Cardiac fibroblast (primary cell): Measurements from ENCODE around the gene IGHMBP2.

Experiments used
- DNase-seq, 2 donors: peaks; one replicate each; pipeline versions ENCODE4 v3.0.0 to v3.0.0-alpha.2; 2010; ENCODE audit warnings: low read depth in 2 of 2
- H3K4me3 ChIP-seq, 2 donors: replicated peaks in 1 of 2; 1 replicate in 1 of 2; 2 replicates in 1 of 2; pipeline ENCODE4 v1.5.1; 2011; ENCODE audit warnings: low read depth in 2 of 2, low read length in 2 of 2, mild to moderate bottlenecking in 2 of 2, moderate library complexity in 1 of 2
- CTCF ChIP-seq: IDR thresholded peaks from one replicate; pipeline ENCODE4 v1.5.1; 2011; ENCODE audit warnings: low read depth, mild to moderate bottlenecking, low read length, inconsistent platforms

The IGHMBP2 gene

DNA sequence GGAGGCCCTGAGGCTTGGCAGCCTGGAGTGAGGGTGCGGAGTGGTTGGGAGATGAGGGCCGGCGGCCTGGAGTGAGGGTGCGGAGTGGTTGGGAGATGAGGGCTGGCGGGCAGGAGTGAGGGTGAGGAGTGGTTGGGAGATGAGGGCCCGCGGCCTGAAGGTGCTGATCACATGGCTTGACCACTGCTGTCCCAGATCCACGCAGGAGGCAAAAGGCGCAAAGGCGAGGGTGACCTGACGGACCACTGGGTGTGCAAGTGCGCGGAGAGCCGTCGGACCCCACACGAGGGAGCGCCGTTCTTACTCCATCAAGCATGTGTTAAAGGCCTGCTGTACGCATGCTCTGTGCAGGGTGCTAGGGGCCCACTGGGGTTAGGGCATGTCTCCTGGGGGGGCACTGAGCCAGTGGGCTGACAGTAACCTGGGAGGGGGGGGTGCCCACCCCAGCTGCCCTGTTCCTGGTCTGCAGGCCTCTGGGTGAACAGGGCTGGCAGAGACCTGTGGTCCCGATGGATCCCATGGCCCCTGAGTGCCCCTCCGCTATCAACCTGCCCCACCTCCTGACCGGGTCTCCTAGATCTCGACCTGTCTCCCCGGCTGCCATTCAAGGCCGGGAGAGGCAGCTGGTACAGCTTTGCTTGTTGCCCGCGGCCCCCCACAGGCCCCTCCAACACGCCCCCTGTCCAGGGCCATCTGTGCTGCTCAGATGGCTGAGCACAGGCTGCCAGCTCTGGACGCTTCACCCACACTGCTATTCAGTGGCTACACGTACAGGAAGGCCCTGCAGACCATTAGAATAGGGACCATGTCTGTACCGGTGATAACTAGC is 56.0 kb downstream of the IGHMBP2 start:
- no peak for DNase-seq
- no peak for TF ChIP-seq CTCF
- no peak overlapping the region for H3K4me3 ChIP-seq

GRCh38 chr11:68960294-68961071 is 56.8 kb downstream of the IGHMBP2 start:
- DNase-seq, result no peak

GRCh38 chr11:68961245-68961644 is 57.6 kb downstream of the IGHMBP2 start:
- no peak for DNase-seq
- no peak overlapping the region for H3K4me3 ChIP-seq
- TF ChIP-seq CTCF, result no peak

More at GRCh38 chr11:68960294-68961071, 56.8 kb downstream of the IGHMBP2 start:
- no peak for TF ChIP-seq CTCF
- no peak overlapping the region for H3K4me3 ChIP-seq

- no peak overlapping the region for H3K4me3 ChIP-seq
- TF ChIP-seq CTCF, result no peak
- DNase-seq, result no peak
Measured at GRCh38 chr11:68962527-68963250, 59.0 kb downstream of the IGHMBP2 start.

- no peak for DNase-seq
- no peak for TF ChIP-seq CTCF
Measured at GRCh38 chr11:68963779-68964178, 60.1 kb downstream of the IGHMBP2 start.

GRCh38 chr11:68965901-68966853 is 62.5 kb downstream of the IGHMBP2 start:
- no peak for TF ChIP-seq CTCF
- DNase-seq, result no peak

More at GRCh38 chr11:68963779-68964178, 60.1 kb downstream of the IGHMBP2 start:
- H3K4me3 ChIP-seq, result no peak overlapping the region

More at GRCh38 chr11:68965901-68966853, 62.5 kb downstream of the IGHMBP2 start:
- H3K4me3 ChIP-seq, result no peak overlapping the region
